Hematopoietic multipotent progenitor cell treated with erythropoietin and hydrocortisone succinate and interleukin-3 and kit ligand, for 4 days (in vitro differentiated cells): Measurements from ENCODE around the gene HMBS.
"Not testable (repeated sequence)": the region's sequence is repeated elsewhere in the genome, so short reads cannot be mapped to it uniquely, and the experiment has no call there.

Experiments used
- DNase-seq: peaks from one replicate; pipeline ENCODE4 v3.0.0-alpha.2; 2015

Gene HMBS

DNA sequence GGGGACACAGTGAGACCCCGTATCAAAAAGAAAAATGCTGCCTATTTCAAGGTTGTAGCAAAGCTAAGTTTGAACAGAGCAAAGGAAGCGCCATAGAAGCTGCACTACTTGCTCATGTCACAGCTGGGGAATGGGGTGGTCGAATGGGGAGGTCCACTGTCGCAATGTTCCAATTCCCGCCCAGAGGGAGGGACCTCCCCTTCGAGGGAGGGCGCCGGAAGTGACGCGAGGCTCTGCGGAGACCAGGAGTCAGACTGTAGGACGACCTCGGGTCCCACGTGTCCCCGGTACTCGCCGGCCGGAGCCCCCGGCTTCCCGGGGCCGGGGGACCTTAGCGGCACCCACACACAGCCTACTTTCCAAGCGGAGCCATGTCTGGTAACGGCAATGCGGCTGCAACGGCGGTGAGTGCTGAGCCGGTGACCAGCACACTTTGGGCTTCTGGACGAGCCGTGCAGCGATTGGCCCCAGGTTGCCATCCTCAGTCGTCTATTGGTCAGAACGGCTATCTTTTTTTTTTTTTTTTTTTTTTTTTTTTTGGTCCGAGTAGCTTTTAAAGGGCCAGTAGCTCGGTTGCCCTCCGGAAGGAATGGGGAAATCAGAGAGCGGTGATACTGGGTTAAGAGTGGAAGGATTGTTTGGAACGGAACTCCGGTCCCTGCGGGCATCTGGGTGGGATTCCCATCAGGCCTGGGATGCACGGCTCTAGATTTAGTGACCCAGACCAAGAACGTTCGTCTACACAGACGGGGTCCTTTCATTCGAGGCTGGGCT is at the start of gene HMBS:
Gene HMBS (plus strand): TSS at position 219 of the 774 bp plus-strand sequence. CDS start 153 bp downstream, at position 372.
- DNase-seq: peak; percentile 99

DNA sequence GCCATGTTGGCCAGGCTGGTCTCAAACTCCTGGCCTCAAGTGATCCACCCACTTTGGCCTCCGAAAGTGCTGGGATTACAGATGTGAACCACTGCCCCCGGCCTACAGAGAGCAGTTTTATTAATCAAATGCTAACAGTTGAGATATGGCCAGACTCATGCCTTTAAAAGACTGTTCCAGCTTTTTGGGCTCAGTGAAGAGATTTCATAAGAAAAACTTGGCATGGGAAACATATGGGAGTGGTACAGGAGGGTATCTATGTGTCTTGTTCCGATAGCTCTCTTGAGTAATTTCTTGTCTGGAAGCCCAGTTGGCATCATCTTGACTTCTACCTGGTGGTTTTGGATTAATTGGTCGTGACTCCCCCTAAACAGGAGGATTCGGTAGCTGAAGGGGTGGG is 45.8 kb upstream of the HMBS start:
- DNase-seq: no peak

DNA sequence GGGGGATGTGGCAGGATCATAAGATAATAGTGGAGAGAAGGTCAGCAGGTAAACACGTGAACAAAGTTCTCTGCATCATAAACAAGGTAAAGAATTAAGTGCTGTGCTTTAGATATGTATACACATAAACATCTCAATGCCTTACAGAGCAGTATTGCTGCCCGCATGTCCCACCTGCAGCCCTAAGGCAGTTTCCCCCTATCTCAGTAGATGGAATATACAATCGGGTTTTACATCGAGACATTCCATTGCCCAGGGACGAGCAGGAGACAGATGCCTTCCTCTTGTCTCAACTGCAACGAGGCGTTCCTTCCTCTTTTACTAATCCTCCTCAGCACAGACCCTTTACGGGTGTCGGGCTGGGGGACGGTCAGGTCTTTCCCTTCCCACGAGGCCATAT is 45.2 kb upstream of the HMBS start:
- not testable (repeated sequence) for DNase-seq

DNA sequence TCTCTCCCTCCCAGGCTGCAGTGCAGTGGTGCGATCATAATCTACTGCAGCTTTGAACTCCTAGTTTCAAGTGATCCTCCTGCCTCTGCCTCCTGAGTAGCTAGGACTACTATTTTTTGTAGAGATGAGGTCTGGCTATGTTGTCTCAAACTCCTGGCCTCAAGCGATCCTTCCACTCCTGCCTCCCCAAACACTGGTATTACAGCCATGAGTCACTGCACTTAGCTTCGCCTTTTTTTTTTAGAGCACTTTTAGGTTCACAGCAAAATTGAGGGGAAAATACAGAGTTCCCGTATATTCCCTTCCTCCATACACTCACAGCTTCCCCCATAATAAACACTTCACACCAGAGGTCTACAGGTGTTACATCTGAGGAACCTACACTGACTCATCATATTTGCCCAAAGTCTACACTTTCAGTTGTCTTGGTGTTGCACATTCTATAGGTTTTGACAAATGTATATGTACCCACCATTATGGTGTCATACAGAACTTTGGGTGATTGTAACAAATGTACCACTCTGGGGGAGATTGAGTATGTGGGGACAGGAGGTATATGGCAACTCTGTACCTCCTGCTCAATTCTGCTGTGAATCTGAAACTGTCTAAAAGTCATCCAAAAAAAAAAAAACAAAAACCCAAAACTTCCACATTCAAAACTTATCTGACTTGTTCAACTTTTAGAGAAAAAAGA is 42.7 kb upstream of the HMBS start:
- no peak for DNase-seq

DNA sequence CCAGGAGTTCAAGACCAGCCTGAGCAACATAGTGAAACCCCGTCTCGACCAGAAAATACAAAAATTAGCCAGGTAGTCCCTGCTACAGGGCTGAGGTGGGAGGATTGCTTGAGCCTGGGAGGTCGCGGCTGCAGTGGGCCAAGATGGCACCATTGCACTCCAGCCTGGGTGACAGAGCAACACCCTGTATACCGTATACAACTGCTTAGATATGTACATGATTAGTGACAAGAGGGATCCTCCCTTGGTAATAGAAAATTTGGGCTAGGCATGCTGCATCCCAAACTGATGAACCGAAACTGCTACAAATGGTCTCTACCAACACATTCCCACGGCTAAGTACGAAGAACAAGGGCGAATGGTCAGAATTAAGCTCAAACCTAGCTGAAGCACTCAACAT is 41.8 kb upstream of the HMBS start:
- DNase-seq: no peak

DNA sequence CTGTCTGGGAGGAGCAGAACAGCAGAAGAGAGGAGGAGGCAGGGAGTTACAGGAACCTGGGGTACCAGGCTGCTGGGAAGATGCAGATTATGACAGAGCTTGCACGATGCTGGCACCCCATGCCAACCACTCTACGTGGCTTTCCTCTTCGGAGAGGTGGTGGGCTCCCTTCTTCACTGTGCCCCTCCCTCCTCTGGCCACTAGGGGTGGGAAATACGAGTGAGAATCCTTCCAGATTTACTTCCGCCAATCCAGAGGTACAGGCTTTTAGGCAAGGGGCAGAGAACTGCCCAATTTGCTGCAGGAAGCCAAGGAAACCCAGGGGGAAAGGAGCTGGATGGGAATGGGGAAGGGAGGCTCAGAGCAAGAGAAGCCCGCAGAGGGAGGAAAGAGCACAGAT is 40.0 kb upstream of the HMBS start:
- no peak for DNase-seq

DNA sequence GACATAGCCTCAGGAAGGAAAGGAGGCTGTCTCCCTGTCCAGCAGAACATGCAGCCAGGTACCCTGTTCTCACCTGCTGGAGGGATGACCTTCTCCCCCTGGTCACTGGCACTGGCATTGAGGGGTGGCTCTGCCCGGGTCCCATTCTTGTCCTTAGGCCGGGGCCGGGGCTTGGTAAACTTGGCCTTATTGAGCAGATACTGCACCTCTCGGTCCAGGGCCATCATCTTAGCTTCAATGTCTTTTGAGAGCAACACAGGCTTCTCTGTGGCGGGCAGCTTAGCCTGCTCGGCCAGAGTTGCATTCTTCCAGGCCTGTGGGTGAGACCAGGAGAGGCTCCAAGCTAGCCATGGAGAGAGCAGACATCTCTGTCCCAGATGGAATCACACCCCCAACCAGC is 38.2 kb upstream of the HMBS start:
- DNase-seq: no peak

DNA sequence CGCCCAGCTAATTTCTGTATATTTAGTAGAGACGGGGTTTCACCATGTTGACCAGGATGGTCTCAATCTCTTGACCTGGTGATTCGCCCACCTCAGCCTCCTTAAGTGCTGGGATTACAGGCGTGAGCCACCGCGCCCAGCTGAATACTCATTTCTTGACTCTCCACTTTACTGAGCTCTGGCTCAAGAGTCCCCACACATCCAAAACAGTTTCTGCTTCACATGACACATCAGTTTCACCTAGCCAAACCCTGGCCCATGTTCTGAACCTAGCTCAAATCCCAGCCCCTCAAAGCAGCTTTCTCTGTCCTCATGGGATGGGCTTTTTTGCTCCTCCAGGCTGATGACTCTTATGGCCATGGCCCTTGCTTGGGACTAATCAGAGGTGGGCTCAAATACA is 37.5 kb upstream of the HMBS start:
- DNase-seq: no peak

DNA sequence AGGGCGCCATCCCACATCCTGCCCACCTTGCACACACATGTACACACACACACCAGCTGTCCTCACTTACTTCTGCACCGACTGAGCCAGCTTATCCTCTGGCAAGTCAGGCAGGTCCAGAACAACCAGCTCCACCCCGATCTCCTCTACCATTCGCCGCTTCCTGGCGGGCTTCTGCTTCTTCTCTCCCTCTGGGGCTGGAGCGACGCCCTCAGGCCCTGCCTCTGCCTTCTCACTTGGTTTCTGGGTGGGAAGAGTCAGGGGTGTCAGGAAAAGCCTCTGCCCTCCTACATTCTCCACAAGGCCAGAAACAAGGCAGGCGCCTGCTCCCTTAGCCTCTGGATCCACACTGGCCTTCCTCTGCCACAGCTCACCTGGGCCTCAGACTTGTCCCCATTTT is 36.0 kb upstream of the HMBS start:
- no peak for DNase-seq

DNA sequence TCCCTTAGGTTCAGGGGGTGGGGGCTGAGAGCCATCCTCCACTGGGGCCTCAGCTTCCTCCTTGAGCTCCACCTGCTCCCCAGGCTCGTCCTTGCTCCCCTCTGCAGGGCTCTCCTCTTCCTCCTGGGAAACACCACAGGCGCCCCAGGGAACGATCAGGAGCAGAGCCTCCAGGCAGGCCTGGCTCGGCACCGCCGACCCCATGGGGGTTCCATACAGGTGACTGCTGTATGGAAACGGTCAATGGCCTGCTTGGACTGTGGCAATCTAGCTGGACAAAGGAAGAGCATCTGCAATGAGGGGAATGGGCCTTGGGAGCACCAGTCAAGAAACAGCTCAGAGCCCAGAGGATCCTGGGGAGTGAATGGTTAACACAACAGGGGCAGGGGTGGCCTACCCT is 35.6 kb upstream of the HMBS start:
- DNase-seq: no peak

DNA sequence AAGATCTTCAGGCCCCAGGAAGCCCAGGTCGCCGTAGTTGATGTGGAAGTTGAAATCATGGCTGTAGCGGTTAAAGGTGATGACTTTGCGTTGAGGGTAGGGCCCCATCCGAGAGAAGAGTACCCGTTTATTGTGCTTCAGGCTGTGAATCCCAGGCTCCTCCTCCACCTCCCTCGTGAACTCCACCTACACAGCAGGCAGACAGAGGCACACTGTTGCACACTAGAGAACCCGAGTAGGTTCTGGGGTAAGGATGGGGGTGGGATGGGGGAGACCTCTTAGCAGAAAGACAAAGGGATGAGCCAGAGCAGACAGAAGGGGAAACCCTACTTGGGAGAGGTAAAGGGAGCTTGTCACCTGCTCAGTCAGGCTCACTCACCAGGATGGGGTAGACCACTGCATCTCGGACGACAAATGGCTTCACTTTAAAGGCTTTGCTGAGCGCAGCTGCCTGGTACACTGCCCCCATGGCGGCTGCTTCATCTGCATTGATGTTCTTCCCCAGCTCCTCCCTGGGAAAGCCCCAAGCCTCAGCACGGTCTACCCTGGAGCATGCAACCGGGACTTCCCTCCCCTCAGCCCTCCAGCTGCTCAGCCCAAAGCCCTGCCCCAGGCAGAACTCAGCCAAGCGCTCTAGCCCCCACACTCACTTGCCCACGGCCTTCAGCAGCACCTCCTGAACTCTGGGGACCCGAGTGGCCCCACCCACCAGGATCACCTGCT is 33.1 kb upstream of the HMBS start:
- DNase-seq: no peak

DNA sequence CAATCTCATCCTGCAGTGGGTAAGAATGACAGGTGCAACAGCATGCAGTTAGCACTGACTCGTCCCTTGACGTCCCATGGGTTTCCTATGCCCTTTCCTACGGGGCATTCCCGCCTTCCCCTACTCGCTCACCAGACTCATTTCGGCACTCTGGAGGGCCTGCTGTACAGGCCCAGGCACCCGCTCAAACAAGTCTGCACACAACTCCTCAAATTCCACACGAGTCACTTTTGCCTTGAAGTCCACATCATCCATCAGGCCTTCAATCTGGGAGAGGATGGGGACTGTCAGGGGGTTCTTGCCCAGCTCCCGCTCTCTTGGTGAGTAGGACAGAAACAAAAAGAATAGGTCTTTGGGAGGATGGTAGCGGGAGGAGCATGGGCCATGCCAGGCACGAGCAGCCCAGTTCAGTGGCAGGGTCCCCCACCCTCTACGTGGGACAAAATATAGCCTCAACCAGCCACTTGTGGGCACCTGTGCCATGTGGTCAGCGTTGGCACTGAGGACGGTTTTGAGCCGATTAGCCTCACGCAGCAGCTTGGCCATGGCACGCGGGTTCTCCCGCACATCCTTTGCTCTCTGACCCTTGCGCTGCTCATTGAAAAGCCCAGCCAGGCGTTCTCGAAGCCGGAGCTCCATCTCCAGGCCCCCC is 32.4 kb upstream of the HMBS start:
- DNase-seq: no peak

DNA sequence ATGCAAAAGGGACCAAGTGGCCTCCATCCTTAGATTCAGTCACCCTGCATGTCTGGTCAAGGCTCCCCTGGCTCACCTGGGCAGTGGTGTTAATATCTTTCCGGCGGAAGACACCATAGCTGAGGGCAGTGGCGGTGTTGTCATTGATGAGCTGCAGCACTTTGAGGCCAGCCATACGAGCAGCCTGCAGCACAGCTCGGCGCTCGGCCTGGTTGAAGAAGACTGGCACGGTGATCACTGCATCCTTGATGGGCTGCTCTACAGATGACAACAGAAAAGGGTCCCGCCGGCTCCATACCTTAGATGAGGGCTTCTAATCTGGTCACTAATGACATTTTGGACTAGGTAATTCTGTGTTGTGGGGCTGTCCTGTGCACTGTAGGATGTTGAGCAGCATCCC is 30.3 kb upstream of the HMBS start:
- DNase-seq: no peak

DNA sequence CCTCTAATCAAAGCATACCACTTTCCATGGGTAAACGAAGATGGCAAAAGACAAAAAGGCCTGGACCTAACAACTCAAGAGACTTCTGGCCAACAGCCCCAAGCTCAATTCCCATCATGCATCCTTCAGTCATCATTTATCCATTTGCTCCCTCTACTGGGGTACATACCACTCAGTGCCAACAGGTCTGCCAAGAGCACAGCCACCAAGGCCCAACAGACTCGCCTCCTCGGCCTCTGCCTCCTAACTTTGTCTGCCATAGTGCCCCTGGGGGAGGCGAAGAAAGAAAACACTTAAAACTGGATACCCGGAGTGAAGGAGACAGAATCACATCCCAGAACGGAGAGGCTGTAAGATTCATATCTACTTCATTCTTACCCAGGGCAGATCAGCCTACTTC is 28.8 kb upstream of the HMBS start:
- peak; percentile 83 for DNase-seq

DNA sequence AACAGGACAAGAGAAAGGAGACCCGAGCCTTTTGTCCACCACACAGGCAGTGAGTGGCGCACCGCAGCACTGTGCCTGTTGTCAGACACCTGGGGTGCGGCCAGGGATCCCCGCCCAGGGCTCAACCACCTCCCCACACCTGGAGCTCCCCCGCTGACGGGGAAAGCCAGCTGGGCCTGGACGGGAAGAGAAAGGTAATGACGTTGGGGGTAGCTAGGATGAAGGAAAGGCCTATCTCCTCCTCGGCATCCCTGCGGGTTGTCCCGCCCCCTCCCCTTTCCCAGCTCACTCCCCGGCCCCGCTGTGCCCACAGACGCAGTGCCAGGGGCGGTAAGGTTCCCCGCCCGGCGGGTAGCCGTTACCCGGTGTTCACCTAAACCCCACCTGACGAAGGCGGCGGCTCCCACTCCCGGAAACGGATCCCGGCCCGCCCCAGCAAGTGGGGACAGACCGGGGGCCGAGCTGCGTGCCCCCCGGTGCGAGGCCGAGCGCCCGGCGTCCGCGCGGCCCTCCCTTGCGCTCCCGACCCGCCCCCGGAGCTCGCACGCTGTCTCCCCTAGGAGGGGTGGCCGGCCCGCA is 28.2 kb upstream of the HMBS start:
- no peak for DNase-seq

DNA sequence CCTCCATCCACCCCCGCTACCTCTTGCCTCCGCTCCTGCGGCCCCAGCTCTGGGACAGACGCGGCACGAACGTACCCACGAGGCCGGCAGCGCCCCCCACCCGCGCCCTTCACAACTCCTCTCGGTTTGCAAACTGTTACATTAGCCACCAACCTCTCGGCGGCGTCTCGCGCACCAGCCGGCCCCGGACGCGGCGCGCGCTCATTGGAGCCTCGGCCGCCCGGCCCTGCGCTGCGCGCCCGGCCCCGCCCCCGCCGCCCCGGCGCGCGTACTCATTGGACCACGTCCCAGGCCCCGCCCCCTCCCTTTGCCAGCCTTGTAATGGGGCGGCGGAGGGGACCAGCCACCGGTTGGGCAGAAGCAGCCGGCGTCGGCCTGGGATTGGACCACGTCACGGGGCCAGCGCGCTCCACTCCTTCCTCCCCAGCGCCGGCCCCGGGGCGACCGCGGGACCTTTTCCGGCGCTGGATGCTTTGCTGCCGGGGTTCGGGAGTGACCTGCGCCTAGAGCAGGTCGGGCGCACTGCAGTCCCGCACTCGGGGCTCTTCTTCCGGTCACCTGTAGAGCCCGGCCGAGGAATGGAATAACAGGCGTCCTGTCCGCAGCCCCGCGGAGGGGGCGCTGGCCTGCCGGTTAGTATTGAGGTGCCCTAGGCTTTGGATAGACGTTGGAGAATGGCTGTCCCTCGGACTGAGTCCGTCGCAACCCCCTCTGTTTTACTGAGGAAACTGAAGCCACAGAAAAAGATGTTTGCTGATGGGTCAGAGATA is 27.5 kb upstream of the HMBS start, which contains the start of gene HYOU1:
Gene HYOU1 (minus strand): TSS at position 206 of the 770 bp plus-strand sequence. CDS start 1,045 bp downstream, outside the sequence.
- DNase-seq: peak; percentile 99

DNA sequence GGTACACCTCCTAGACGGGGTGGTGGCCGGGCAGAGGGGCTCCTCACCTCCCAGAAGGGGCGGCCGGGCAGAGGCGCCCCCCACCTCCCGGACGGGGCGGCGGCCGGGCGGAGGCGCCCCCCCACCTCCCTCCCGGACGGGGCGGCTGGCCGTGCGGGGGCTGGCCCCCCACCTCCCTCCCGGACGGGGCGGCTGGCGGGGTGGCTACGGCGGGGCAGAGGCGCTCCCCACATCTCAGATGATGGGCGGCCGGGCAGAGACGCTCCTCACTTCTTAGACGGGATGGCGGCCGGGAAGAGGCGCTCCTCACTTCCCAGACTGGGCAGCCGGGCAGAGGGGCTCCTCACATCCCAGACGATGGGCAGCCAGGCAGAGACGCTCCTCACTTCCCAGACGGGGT is 25.6 kb upstream of the HMBS start:
- not testable (repeated sequence) for DNase-seq

DNA sequence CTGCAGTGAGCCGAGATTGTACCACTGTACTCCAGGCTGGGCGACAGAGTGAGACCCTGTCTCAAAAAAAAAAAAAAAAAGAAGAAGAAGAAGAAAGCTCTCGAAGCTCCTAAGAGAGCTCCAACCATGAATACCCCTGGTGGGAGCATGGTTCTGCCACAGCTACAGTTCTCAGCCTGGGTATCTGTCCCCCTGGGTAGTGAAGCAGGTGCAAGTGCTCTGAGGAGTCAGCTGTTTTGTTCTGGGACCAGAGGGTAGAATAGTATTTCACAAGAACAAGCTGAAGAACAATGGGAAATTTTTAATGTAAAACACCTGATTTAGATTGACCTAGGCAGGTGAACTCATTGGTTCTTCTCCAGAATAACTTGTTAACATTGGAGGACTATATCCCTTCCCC is 23.4 kb upstream of the HMBS start:
- DNase-seq: no peak

DNA sequence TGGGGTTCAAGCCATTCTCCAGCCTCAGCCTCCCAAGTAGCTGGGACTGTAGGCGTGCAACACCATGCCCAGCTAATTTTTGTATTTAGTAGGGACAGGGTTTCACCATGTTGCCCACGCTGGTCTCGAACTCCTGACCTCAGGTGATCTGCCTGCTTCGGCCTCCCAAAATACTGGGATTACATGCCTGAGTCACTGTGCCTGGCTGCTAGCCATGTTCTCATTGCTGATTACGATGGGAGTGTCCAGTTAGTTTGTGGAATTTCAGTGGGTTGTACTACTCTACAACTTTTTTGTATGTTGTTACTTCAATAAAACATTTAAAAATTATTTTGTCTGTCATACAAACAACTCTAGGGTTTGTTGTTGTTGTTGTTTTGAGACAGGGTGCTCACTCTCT is 21.9 kb upstream of the HMBS start:
- DNase-seq: peak; percentile 48

DNA sequence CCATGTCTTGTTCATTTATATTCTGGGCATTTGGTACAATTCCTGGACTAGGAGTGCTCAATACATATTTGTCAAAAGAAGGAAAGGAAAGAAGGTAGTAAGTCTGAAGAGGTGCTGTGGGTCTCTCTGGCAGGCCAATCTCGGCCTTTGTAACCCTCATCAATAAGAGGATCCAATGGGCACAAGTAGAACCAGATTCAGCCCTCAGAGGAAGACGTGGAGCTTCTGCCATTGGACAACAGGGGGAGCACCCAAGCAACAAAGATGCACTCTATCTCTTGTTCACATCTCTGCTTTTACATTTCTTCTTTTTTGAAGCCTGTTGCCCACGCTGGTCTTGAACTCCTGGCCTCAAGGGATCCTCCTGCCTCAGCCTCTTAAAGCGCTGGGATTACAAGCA is 19.3 kb upstream of the HMBS start:
- peak; percentile 85 for DNase-seq

DNA sequence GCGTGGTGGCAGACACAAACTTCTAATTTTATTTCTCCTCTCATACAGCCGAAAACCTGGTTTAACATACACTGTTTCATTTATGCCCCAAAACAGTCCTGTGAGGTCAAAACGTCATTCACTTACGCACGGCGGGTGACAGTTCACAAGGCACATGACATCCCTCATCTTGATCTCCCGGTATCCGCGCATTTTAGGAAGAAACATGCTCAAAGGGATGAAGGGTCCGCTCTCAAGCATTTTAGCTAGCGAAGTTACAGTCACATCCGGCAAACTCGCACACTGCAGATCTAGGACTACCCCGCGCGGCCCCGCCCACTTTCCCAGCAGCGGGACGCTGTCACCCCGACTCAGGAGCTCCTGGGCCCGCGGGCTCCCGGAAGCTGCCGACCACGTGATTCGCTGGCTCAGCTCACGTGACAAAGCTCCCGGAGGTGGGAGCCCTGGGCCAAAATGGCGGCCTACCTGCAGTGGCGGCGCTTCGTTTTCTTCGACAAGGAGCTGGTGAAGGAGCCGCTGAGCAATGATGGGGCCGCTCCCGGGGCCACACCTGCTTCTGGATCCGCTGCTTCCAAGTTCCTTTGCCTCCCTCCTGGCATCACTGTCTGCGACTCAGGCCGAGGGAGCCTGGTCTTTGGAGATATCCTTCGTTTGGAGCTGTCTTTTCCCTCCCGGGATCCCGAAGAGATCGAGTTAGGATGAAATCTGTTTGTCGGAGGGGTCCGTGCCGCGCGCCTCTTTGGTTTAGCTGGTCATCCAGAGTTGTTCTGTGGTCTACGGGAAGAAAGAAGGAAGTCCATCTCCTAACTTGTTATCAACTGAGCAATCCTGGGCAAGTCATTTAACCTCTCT is 17.1 kb upstream of the HMBS start, which contains the start of gene VPS11:
Gene VPS11 (plus strand): TSS at position 448 of the 852 bp plus-strand sequence. CDS start 6 bp downstream, at position 454.
- peak; percentile 99 for DNase-seq
